CD4-positive, alpha-beta T cell treated with Interleukin-21 for 1 hour (primary cell): ENCODE measurements around the gene PDILT.
"Not testable (repeated sequence)": the region's sequence is repeated elsewhere in the genome, so short reads cannot be mapped to it uniquely, and the experiment has no call there.

Experiments used
- DNase-seq: peaks from one replicate; pipeline ENCODE4 v3.0.0-alpha.2; 2020

PDILT gene

GRCh38 chr16:20359997-20360396 is 44.5 kb downstream of the PDILT start:
- DNase-seq = no peak

DNA sequence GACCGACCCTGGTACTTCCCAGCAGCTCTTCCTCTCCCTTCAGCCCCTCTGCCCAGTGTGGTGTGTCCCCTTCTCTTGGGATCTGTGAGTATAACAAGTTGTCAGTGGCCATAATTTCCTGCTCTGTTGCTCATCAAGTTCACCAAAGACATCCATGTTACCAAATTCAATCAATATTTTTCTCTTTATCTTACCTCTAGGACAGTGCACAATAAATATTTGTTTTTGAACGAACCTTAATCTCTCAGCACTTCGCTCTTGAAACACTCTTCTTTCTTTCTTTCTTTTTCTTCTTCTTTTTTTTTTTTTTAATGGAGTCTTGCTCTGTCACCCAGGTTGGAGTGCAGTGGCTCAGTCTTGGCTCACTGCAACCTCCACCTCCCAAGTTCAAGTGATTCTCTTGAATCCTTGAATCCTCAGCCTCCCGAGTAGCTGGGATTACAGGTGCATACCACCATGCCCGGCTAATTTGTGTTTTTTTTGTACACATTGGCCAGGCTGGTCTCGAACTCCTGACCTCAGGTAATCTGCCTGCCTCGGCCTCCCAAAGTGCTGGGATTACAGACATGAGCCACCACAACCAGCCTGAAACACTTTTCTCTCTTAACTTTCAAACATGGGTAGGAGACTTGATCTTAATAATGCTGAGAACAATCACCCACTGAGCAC is 49.3 kb downstream of the PDILT start:
- no peak for DNase-seq

DNA sequence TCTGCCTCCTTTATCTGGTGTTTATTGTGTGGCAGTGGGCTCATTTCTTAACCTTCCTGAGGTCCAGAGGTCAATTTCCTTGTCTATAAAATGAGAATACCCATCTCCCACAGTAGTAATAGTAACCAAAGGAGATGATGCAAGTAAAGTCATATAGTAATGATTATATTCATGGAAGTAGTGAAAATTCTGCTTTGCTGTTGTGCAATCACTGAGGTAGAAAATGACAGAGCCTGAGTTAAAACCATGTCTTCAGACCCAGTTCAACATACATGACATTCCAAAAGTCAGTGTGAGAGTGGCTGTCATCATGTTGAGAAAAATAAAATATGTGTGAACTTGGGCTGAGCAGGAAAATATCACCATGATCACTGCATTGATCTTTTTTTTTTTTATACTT is 51.2 kb downstream of the PDILT start:
- no peak for DNase-seq

DNA sequence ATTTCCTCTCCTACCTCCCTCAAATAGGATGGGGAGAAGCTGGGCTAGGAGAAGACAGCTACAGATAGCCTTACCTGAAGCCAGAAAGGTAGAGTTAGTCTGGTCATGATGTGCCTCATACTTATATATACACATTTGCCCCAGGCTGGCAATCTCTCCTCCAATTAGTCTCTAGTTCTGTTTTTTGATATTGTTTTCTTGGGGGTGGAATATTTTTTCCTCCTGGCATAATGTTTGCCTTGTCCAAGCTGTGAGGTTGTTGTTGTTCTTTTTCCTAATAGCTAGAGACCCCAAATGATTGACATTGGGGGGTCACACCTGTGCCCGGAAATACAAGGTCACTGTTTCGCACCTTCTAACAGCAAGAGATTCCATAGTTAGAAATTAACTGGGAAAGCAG is 51.9 kb downstream of the PDILT start, which contains the start of gene UMOD:
UMOD (minus strand) TSS at position 101 of the 400 bp plus-strand sequence. CDS start 1,978 bp downstream, outside the sequence.
- DNase-seq = no peak

- no peak for DNase-seq
Measured at GRCh38 chr16:20349615-20350014, 54.9 kb downstream of the PDILT start.

GRCh38 chr16:20348365-20349185 is 56.0 kb downstream of the PDILT start:
- DNase-seq = no peak

DNA sequence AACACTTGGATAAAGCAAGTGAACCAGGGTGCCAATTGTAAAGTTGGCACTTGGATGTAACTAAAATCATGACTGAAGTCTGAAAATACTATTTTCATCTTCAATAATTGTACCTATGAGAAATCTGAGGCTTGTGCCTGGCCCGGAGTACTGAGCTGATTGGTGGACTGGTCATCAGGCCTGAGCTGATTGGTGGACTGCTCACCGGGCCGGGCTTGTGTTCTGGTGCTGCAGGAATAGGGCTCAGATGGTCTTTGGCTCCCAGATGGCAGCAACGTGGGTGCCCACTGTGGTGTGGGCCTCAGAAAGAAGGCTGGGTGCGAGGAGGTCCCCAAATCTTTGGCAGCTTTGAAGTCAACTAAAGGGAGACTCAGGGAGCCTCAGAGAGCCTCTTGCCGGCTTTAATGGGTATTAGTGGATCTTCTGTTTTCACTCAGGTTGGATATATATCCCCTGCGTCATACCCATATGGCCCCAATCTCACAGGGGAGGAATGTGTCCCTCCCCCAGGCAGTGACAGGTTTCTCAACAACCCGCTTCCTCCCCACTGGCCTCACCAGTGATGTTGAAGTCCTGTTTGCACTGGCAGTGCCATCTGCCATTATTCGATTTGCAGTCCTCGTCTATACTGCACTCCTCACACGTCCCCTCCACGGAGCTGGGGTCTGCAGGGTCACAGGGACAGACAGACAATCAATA is 56.7 kb downstream of the PDILT start:
- DNase-seq = no peak

- DNase-seq = no peak
Measured at GRCh38 chr16:20344611-20345010, 59.9 kb downstream of the PDILT start.

GRCh38 chr16:20339744-20340143 is 64.8 kb downstream of the PDILT start:
- no peak for DNase-seq

- no peak for DNase-seq
Measured at GRCh38 chr16:20336955-20337354, 67.6 kb downstream of the PDILT start.

DNA sequence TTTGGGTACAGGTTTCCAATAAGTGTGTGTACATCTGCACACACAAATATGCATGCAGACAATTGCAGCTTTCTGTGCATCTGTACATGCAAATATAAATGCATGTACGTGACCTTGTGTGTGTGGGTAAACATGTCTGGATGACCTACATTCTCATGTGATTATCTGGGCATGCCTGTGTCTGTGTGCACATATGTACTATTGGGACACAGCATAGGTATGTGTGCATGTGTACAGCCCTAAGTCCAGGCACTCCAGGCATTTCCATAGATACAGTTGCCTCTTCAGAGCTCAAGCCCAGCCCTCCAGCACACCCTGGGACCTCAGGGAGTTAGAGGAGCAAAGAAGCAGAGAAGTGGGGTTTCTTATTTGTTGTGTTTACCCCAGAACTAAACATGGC is 70.1 kb downstream of the PDILT start:
- DNase-seq = no peak

- DNase-seq = no peak
Measured at GRCh38 chr16:20333120-20333519, 71.4 kb downstream of the PDILT start.

- DNase-seq = no peak
Measured at GRCh38 chr16:20332411-20332810, 72.1 kb downstream of the PDILT start.

DNA sequence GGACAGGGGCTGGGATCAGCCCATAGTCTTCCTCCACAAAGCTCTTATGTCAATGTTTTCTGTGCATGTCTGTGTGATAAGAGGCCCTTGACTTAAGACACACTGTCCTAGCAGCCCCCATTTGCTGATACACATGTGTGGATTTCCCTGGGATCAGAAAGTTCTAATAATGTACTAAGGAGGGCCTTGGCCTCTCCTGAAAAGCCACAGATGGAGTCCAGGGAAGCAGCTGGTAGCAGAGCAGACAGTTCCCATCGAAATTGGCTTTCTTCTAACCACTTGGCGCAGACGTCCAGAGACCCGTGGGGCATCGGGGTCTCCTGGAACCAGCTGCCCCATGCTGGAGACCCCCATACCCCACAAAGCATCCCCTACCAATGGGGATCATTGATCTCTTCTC is 72.9 kb downstream of the PDILT start:
- no peak for DNase-seq

GRCh38 chr16:20329392-20330138 is 75.0 kb downstream of the PDILT start:
- DNase-seq = no peak

DNA sequence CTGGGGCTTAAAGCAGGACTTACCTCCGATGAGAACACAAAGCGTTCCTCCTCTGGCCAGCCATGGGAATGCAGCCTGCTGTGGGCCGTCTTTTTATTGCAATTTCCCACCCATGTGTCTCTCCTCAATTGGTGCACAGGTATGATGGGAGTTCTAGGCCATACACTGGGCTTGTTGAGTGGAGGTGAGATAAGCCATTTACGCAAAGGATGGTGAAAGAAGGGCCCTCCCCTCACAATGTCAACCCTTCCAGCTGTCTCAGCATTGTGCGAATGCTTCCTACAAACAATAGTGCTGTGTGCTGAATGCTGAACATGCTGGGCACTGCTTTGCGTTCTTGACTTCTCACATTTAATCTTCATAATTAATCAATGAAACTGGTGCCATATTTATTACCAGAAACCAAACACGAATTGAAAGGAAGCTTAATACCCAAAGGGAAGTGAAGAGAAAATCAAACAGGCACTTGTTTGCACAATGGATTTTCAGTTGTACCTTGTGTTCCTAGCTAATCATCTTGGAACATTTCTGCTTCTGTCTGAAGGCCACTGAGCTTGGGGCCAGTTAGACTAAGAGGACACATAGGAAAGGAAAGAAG is 77.0 kb downstream of the PDILT start, which contains the start of gene GP2:
GP2 (minus strand) TSS at position 70 of the 598 bp plus-strand sequence. CDS start 1,082 bp downstream, outside the sequence.
- DNase-seq = no peak

DNA sequence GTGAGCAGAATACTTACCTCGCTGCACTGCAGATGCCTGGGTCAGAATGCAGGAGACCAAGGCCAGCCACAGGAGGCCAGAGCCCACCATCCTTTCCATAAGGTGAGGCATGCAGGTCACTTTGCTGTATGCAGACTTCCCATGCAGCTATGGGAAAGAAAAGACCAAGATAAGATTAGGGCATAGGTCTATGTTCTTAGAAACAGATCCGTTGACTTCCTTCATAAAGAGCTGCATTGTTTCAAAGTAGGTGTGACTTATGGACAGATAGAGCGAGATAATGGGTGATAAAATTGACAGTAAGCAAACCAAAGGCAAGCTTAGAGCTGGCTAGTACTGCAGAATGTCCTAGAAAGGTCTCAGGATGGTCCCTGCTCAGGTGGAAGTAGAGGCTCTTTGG is 78.2 kb downstream of the PDILT start:
- no peak for DNase-seq

- DNase-seq = no peak
Measured at GRCh38 chr16:20325005-20325404, 79.5 kb downstream of the PDILT start.

GRCh38 chr16:20323591-20324117 is 80.9 kb downstream of the PDILT start:
- no peak for DNase-seq

DNA sequence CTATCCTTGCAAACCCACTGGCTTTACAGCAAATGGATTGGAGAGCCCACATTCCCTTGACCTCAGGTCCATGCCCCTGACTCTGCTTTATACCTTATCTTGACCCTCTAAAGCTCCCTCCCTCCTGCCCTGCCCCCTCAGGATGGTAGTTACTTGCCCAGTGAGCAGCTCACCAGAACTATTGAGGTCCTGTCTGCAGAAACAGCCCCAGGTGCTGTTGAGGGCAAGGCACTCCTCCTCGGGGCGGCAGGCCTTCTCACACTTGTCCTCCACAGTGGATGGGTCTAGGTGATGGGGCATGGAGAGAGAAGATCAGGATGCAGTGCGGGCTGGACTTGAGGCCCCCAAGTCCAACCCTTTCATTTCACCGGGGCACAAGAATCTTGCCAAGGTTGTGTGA is 81.8 kb downstream of the PDILT start:
- no peak for DNase-seq

DNA sequence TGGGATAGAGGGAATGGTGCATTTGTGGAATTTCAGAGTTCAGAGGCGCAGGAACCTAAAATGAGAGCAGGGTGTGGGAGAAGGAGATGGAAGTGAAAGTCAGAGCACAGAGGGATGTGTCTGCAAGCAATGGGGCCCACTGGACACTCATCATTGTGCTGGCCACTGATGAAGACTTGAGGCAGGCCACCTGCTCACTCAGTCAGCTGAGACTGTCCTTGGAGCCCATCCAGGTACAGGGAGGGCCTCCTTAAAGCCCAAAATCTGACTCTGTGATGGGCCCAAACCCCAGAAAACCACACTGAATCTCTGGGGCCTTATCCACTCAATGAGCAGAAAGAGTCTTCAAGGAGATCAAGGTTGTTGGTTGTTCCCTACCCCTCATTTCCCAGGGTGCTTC is 82.9 kb downstream of the PDILT start:
- DNase-seq = no peak

DNA sequence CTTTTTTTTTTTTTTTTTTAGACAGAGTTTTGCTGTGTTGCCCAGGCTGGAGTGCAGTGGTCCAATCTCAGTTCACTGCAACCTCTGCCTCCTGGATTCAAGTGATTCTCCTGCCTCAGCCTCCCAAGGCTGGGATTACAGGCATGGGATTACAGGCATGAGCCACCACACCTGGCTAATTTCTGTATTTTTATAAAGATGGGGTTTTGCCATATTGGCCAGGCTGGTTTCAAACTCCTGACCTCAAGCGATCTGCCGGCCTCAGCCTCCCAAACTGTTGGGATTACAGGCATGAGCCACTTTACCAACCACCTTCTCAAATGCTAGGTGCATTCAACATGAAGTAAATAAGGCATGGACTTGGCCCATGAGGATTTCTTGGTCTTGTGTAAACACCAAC is 83.5 kb downstream of the PDILT start:
- DNase-seq = not testable (repeated sequence)
